Measurements from ENCODE around the gene CHRNA4.

Gene CHRNA4

GRCh38 chr20:63365601-63366389 lies 4.6 kb upstream of the CHRNA4 start:
- Histone ChIP-seq H3K4me1 (ENCODE audit: control insufficient read depth, insufficient read depth, low read length) (no peaks in the 10 kb centered on the region), H3K4me3 (ENCODE audit: low read length) (no peak overlapping the region), H3K9ac (ENCODE audit: low read depth, low read length) (no peak overlapping the region), H3K27me3 (ENCODE audit: control insufficient read depth, insufficient read depth, low read length) (peaks cover 31% of the 10 kb centered on the region), H3K9me3 (replicated peaks; ENCODE audit: low read length) (no peaks in the 10 kb centered on the region), H3K36me3 (ENCODE audit: insufficient read depth, low read length) (no peaks in the 10 kb centered on the region), H3K4me2 (ENCODE audit: low read length) (no peak overlapping the region)

DNA sequence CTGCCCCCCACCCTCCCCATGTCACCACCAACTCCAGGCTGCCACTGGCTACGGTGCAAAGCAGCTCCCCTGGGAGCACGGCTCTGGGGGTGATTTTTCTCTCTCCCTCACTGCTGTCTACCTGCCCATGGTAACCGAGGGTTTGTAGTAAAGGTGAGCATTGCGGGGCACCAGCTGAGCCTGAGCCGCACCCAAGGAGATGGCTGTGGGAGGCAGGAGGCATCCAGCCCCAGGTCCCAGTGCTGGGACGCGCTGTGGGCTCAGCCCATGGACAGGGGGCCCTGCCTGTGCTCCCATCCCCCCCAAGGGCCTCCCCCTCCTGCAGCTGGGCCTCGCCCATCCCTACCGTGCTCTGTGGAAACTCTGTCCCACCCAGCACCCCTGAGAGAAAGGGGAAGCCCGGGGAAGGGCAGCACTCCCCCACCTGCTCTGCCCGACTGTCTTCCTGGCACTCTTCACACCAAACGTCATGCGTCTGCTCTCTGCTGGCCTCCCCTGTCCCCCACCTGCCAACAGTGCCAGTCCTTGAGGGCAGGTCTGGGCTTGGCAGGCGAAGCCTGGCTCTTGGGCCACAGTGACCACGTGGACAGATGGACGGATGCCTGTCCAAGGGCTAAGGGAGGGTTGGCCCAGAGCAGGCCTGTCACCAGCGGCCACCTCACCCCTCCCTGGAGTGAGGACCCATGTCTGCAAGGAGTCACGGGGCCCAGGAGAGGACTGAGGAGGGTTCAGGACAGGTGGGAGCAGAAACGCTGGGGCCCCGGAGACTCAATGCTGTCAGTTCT lies 3.8 kb upstream of the CHRNA4 start:
- Histone ChIP-seq H3K4me3 (ENCODE audit: low read length) (no peak overlapping the region), H3K4me1 (ENCODE audit: control insufficient read depth, insufficient read depth, low read length) (no peaks in the 10 kb centered on the region), H3K27me3 (ENCODE audit: control insufficient read depth, insufficient read depth, low read length) (peaks cover 28% of the 10 kb centered on the region), H3K9ac (ENCODE audit: low read depth, low read length) (no peak overlapping the region), H3K4me2 (ENCODE audit: low read length) (no peak overlapping the region), H3K9me3 (replicated peaks; ENCODE audit: low read length) (no peaks in the 10 kb centered on the region), H3K36me3 (ENCODE audit: insufficient read depth, low read length) (no peaks in the 10 kb centered on the region)

DNA sequence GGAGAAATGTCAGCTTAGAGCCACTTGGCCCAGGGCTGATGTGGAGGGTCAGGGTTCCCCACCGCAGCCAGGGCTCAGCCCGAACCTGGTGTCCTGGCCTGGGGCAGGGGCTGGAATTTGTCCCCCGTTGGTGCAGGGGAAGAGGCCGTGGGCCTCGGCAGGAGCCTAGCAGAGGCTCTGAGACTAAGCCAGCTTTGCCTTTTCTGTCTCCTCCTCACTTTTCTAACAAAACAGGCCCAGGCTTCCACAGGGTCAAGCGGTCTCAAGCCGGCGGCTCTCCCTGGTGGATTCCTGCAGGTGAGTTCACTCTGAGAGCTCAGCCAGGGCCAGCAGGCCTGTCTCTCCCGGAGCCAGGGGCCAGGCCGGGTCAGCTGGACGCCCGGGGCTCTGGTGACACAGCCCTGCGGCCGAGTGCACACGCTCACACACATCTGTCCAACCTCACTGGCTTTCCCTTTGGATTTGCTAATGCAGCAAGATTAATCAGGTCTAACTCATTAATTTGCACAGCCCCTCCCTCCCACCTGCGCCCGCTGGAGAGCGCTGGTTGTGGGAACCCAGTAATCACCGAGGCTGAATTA lies 2.9 kb upstream of the CHRNA4 start:
- Histone ChIP-seq H3K4me3 (ENCODE audit: low read length) (no peak overlapping the region), H3K4me1 (ENCODE audit: control insufficient read depth, insufficient read depth, low read length) (no peaks in the 10 kb centered on the region), H3K9ac (ENCODE audit: low read depth, low read length) (no peak overlapping the region), H3K27me3 (ENCODE audit: control insufficient read depth, insufficient read depth, low read length) (peaks cover 28% of the 10 kb centered on the region), H3K4me2 (ENCODE audit: low read length) (no peak overlapping the region), H3K9me3 (replicated peaks; ENCODE audit: low read length) (no peaks in the 10 kb centered on the region), H3K36me3 (ENCODE audit: insufficient read depth, low read length) (no peaks in the 10 kb centered on the region)

GRCh38 chr20:63363013-63363957 lies 2.1 kb upstream of the CHRNA4 start:
- H3K9ac ChIP-seq (ENCODE audit: low read depth, low read length) = no peak overlapping the region
- no peak overlapping the region for H3K4me2 ChIP-seq (ENCODE audit: low read length)
- peaks cover 28% of the 10 kb centered on the region for H3K27me3 ChIP-seq (ENCODE audit: control insufficient read depth, insufficient read depth, low read length)
- no peaks in the 10 kb centered on the region for H3K4me1 ChIP-seq (ENCODE audit: control insufficient read depth, insufficient read depth, low read length)
- H3K36me3 ChIP-seq (ENCODE audit: insufficient read depth, low read length) = no peaks in the 10 kb centered on the region
- H3K9me3 ChIP-seq (replicated peaks; ENCODE audit: low read length) = no peaks in the 10 kb centered on the region
- no peak overlapping the region for H3K4me3 ChIP-seq (ENCODE audit: low read length)

- Histone ChIP-seq H3K4me2 (ENCODE audit: low read length) (no peak overlapping the region), H3K9me3 (replicated peaks; ENCODE audit: low read length) (no peaks in the 10 kb centered on the region), H3K36me3 (ENCODE audit: insufficient read depth, low read length) (no peaks in the 10 kb centered on the region), H3K27me3 (ENCODE audit: control insufficient read depth, insufficient read depth, low read length) (peaks cover 28% of the 10 kb centered on the region), H3K4me1 (ENCODE audit: control insufficient read depth, insufficient read depth, low read length) (no peaks in the 10 kb centered on the region), H3K9ac (ENCODE audit: low read depth, low read length) (no peak overlapping the region), H3K4me3 (ENCODE audit: low read length) (no peak overlapping the region)
These were observed 1.4 kb upstream of the CHRNA4 start for GRCh38 chr20:63362436-63363009.

GRCh38 chr20:63361519-63362435 lies 628 bp upstream of the CHRNA4 start:
- peaks cover 28% of the 10 kb centered on the region for H3K27me3 ChIP-seq (ENCODE audit: control insufficient read depth, insufficient read depth, low read length)
- no peaks in the 10 kb centered on the region for H3K36me3 ChIP-seq (ENCODE audit: insufficient read depth, low read length)
- no peaks in the 10 kb centered on the region for H3K4me1 ChIP-seq (ENCODE audit: control insufficient read depth, insufficient read depth, low read length)
- H3K9me3 ChIP-seq (replicated peaks; ENCODE audit: low read length) = no peaks in the 10 kb centered on the region
- no peak overlapping the region for H3K4me2 ChIP-seq (ENCODE audit: low read length)
- no peak overlapping the region for H3K4me3 ChIP-seq (ENCODE audit: low read length)
- no peak overlapping the region for H3K9ac ChIP-seq (ENCODE audit: low read depth, low read length)

DNA sequence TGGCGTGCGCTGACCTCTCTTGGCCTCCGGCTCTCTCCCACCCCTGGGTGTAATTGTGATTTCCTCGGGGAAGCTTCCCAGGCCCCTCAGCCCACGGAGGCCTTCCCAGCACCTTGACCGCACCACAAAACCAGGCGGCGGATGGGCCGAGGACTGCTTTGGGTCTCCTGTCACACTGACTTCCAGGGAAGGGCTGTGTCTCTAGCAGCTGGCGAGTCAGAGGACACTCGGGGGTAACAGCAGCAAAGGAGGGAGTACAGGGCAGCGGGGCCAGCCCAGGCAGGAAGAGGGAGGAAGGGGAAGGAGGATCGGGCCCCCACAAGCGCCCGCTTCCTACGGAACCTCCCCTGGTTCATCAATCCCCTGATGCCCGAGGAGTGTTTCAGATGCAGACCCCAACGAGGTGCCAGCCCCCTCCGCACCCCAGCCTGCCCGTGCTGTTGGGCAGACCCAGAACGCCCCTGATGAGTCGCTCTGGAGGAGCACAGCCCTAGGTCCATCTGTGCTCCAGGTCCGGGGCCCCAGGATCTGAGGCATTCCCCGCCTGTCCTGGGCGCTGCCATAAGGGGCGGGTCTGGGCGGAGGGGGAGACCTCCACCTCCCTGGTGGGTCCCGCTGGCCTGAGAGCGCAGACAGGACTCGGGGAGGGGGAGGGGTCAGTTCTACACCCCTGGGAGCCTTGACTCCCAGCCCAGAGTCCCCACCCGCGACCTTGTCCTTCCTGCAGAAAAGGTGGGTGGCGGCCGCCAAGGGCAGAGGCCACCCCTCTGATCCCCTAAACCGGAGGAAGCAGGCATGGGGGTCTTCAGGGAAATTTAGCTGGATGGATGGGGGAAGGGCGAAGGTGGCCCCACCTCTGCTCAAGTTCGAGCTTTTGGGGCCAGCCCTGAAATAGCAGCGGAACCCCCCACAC lies 956 bp downstream of the CHRNA4 start:
- Histone ChIP-seq H3K4me3 (ENCODE audit: low read length) (no peak overlapping the region), H3K27me3 (ENCODE audit: control insufficient read depth, insufficient read depth, low read length) (peaks cover 25% of the 10 kb centered on the region), H3K4me2 (ENCODE audit: low read length) (no peak overlapping the region), H3K36me3 (ENCODE audit: insufficient read depth, low read length) (no peaks in the 10 kb centered on the region), H3K9ac (ENCODE audit: low read depth, low read length) (no peak overlapping the region), H3K4me1 (ENCODE audit: control insufficient read depth, insufficient read depth, low read length) (no peaks in the 10 kb centered on the region), H3K9me3 (replicated peaks; ENCODE audit: low read length) (no peaks in the 10 kb centered on the region)

DNA sequence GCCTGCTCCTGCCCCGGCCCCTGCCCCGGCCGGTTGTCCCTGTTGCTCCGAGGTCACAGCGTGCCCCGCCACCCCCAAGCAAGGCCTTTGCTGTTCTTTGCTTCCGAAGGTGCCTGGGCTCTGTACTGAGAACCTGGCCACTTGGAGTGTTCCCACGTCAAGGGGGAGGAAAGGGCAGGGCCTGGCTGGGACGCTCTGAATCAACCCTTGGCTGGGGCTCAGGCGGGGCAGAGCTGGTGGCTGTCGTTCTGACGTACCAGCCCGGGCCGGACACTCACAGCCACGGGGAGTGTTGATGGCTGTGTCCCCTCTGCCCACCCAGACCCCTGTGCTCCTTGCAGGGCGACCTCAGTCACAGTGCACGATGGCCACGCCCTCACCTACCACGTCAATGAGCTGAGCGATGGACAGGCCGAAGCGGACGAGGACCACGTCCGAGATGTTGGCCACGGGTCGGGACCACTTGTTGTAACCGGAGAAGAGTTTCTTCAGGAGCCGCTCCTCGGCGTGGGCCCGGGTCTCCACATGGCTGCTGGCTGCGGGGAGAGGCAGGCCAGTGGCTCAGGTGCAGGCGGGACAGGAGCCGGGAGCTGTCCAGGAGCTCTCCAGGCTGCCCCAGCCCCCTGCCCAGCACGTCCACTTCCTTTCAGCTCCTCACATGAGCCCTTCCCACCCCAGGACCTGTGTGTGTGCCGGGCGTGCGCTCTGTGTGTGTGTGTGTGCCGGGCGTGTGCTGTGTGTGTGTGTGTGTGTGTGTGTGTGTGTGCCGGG lies 1.8 kb downstream of the CHRNA4 start:
- no peaks in the 10 kb centered on the region for H3K36me3 ChIP-seq (ENCODE audit: insufficient read depth, low read length)
- no peak overlapping the region for H3K9ac ChIP-seq (ENCODE audit: low read depth, low read length)
- H3K4me2 ChIP-seq (ENCODE audit: low read length) = no peak overlapping the region
- no peak overlapping the region for H3K4me3 ChIP-seq (ENCODE audit: low read length)
- H3K27me3 ChIP-seq (ENCODE audit: control insufficient read depth, insufficient read depth, low read length) = peaks cover 18% of the 10 kb centered on the region
- no peaks in the 10 kb centered on the region for H3K4me1 ChIP-seq (ENCODE audit: control insufficient read depth, insufficient read depth, low read length)
- H3K9me3 ChIP-seq (replicated peaks; ENCODE audit: low read length) = no peaks in the 10 kb centered on the region

Measured in skeletal muscle satellite cell (primary cell).